ENCODE measurements around the gene TMEM184B. TPM values are rescaled to one million over a fixed set of nuclear protein-coding genes. Genes with fewer than 3 reads are reported as not detected.

Gene TMEM184B
- total and polyA plus RNA-seq, 2 of the 8 experiments (the other 6 are each of a cell fraction or from before 2014, with no cell fraction given), result 41.6 to 81.0 TPM

GRCh38 chr22:38232196-38232595 is 40.6 kb downstream of the TMEM184B start:
- H3K9me3 ChIP-seq (ENCODE audit: insufficient read depth in 2 of 2, low read depth in 1 of 2, low read length in 1 of 2), result no peaks in the 10 kb centered on the region
- peaks cover 0 to 42% (median 22%) of the 10 kb centered on the region in 4 experiments; a peak in 7 of 8 replicates for H3K36me3 ChIP-seq (ENCODE audit: control insufficient read depth in 2 of 4, insufficient read depth in 4 of 4, low read length in 3 of 4)
- H4K5ac ChIP-seq (ENCODE audit: insufficient read length, low read depth, low read length), result no peak overlapping the region
- no peak overlapping the region for H3K56ac ChIP-seq (replicated peaks; ENCODE audit: insufficient read length, low read depth, low read length)
- H3K9ac ChIP-seq (replicated peaks in 1 of 4; ENCODE audit: extremely low read depth in 1 of 4, low read depth in 3 of 4, low read length in 3 of 4), result no peak overlapping the region
- ChIA-PET POLR2A (ENCODE audit: partially characterized antibody) (interaction anchor here (1.5 kb wide), 1 partner anchor 17 kb away, joined by 3 read pairs; no protein-coding TSS in a partner anchor), CTCF (ENCODE audit: partially characterized antibody) (interaction anchor here (0.9 to 1.3 kb wide), 3 partner anchors 8 to 48 kb away, joined by 3 to 4 read pairs (median 3); no protein-coding TSS in a partner anchor)
- no peak overlapping the region for H3K4me2 ChIP-seq (ENCODE audit: insufficient read depth in 1 of 2, low read depth in 2 of 2, low read length in 2 of 2)
- no peak overlapping the region for H2AFZ ChIP-seq (ENCODE audit: low read length)
- H2BK20ac ChIP-seq (ENCODE audit: low read length), result no peak overlapping the region
- H3K4me3 ChIP-seq (ENCODE audit: extremely low read depth in 1 of 4, insufficient read depth in 2 of 4, low read depth in 3 of 4, low read length in 4 of 4), result no peak overlapping the region
- no peak overlapping the region for H3K4ac ChIP-seq (replicated peaks; ENCODE audit: insufficient read length, low read depth, low read length)
- no peak overlapping the region for H2BK5ac ChIP-seq (ENCODE audit: low read depth, low read length)
- H3K79me1 ChIP-seq (ENCODE audit: low read depth, low read length), result no peaks in the 10 kb centered on the region
- 84% methylated on average over 8 of the region's 8 CpGs; no CpG with 5 or more reads in 1 of the 2 experiments for WGBS, 2 experiments (ENCODE audit: extremely low coverage in 1 of 2, insufficient coverage in 1 of 2, insufficient read length in 1 of 2, insufficient replicate concordance in 2 of 2, low coverage in 1 of 2, low lambda C conversion rate in 2 of 2, missing lambda C conversion rate in 1 of 2)
- H3K27ac ChIP-seq (ENCODE audit: low read depth, low read length), result no peak overlapping the region
- H3K23me2 ChIP-seq (ENCODE audit: low read depth, low read length), result no peaks in the 10 kb centered on the region
- H4K91ac ChIP-seq (replicated peaks; ENCODE audit: insufficient read length, low read length), result no peak overlapping the region
- no peak overlapping the region for H3K18ac ChIP-seq (ENCODE audit: extremely low read depth, low read length)
- H3K79me2 ChIP-seq (ENCODE audit: control insufficient read depth in 1 of 2, insufficient read depth in 2 of 2, low read length in 2 of 2), result no peaks in the 10 kb centered on the region
- no peaks in the 10 kb centered on the region for H3K4me1 ChIP-seq (replicated peaks in 1 of 4; ENCODE audit: control insufficient read depth in 3 of 4, insufficient read depth in 4 of 4, low read length in 3 of 4)
- no peak overlapping the region for H3K23ac ChIP-seq (ENCODE audit: insufficient read length)
- no peak overlapping the region for H2AK5ac ChIP-seq (ENCODE audit: low read depth, low read length)
- DNase-seq (ENCODE audit: low read depth in 1 of 2, low spot score in 2 of 2) (no peak), FAIRE-seq (no peak)
- no peak overlapping the region for H2BK120ac ChIP-seq (replicated peaks; ENCODE audit: low read depth, low read length)
- H2BK12ac ChIP-seq (ENCODE audit: low read depth, low read length), result no peak overlapping the region
- H2BK15ac ChIP-seq (ENCODE audit: low read length), result no peak overlapping the region
- H3K27me3 ChIP-seq (replicated peaks in 1 of 4; ENCODE audit: control insufficient read depth in 3 of 4, extremely low read depth in 1 of 4, insufficient read depth in 3 of 4, low read length in 3 of 4), result no peaks in the 10 kb centered on the region; a peak in 1 of 7 replicates
- no peak overlapping the region for H3K14ac ChIP-seq (ENCODE audit: insufficient read length)
- H4K8ac ChIP-seq (ENCODE audit: extremely low read depth, insufficient read depth, low read length), result no peak overlapping the region
- peaks cover 0 to 4% of the 10 kb centered on the region in 2 experiments for H4K20me1 ChIP-seq (replicated peaks in 1 of 2; ENCODE audit: control insufficient read depth in 1 of 2, insufficient read depth in 2 of 2, low read length in 2 of 2)
- TF ChIP-seq CBX5 (IDR thresholded peaks at IDR 0.05; ENCODE audit: low read depth, low read length) (no peak), SP4 (IDR thresholded peaks at IDR 0.05; ENCODE audit: low read length) (no peak), HDAC2 (IDR thresholded peaks at IDR 0.05; ENCODE audit: borderline replicate concordance in 1 of 2, low read depth in 2 of 2, low read length in 2 of 2) (no peak), CHD1 (IDR thresholded peaks at IDR 0.05; ENCODE audit: low read depth, low read length) (no peak), RXRA (IDR thresholded peaks at IDR 0.05; ENCODE audit: insufficient read depth, low read depth, low read length) (no peak), KDM4A (IDR thresholded peaks at IDR 0.05; ENCODE audit: low read depth, low read length, severe bottlenecking) (no peak), GTF2F1 (IDR thresholded peaks at IDR 0.05; ENCODE audit: borderline replicate concordance, low read depth, low read length) (no peak), SUZ12 (IDR thresholded peaks at IDR 0.05; ENCODE audit: low read length) (no peak), TCF12 (IDR thresholded peaks at IDR 0.05; ENCODE audit: low read depth, low read length) (no peak), SIN3A (conservative IDR thresholded peaks at IDR 0.05 in 1 of 2, IDR thresholded peaks at IDR 0.05 in 1 of 2; ENCODE audit: low read depth in 1 of 2, low read length in 2 of 2) (no peak), CBX8 (IDR thresholded peaks at IDR 0.05; ENCODE audit: borderline replicate concordance, low read depth, low read length) (no peak)
- TF ChIP-seq, protein P1, sequence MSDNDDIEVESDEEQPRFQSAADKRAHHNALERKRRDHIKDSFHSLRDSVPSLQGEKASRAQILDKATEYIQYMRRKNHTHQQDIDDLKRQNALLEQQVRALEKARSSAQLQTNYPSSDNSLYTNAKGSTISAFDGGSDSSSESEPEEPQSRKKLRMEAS (IDR thresholded peaks at IDR 0.05), result no peak
